Hepatocyte (in vitro differentiated cells): ENCODE data around the gene LGALS3BP. TPM values are rescaled to one million over a fixed set of nuclear protein-coding genes. Genes with fewer than 3 reads are reported as not detected.

ENCODE experiments used
- DNase-seq: peaks from one replicate; pipeline ENCODE4 v3.0.0-alpha.2; 2016; ENCODE audit warnings: low spot score
- H2AFZ ChIP-seq: fragments of 200-600 bp; sonication (generic); 2 replicates; pipeline ENCODE4 v1.6.0; 2016; ENCODE audit warnings: antibody characterized with exemption, mild to moderate bottlenecking
- H3K27ac ChIP-seq: fragments of 200-600 bp; sonication (generic); 2 replicates; pipeline ENCODE4 v1.5.1; 2016; ENCODE audit warnings: mild to moderate bottlenecking
- H3K27me3 ChIP-seq: fragments of 200-600 bp; sonication (generic); 2 replicates; pipeline ENCODE4 v1.6.1; 2016
- H3K36me3 ChIP-seq: fragments of 200-600 bp; sonication (generic); replicated peaks from 2 replicates; pipeline ENCODE4 v1.5.1; 2016; ENCODE audit warnings: low read depth; ENCODE audit not compliant: insufficient read depth
- H3K4me1 ChIP-seq: fragments of 200-600 bp; sonication (generic); 2 replicates; pipeline ENCODE4 v1.5.1; 2016; ENCODE audit warnings: mild to moderate bottlenecking, moderate library complexity; ENCODE audit not compliant: insufficient read depth
- H3K4me2 ChIP-seq: fragments of 200-600 bp; sonication (generic); 2 replicates; pipeline ENCODE4 v1.6.0; 2016
- H3K4me3 ChIP-seq: fragments of 200-600 bp; sonication (generic); 2 replicates; pipeline ENCODE4 v1.5.1; 2016; ENCODE audit warnings: mild to moderate bottlenecking
- H3K79me2 ChIP-seq: fragments of 200-600 bp; sonication (generic); 2 replicates; pipeline ENCODE4 v1.6.0; 2017; ENCODE audit warnings: mild to moderate bottlenecking
- H3K9me2 ChIP-seq: fragments of 200-600 bp; sonication (generic); replicated peaks from 2 replicates; pipeline ENCODE4 v1.6.0; 2017; ENCODE audit warnings: mild to moderate bottlenecking; ENCODE audit not compliant: insufficient read depth
- H3K9me3 ChIP-seq: fragments of 200-600 bp; sonication (generic); 2 replicates; pipeline ENCODE4 v1.5.1; 2016; ENCODE audit warnings: low read depth, mild to moderate bottlenecking
- H4K20me1 ChIP-seq: fragments of 200-600 bp; sonication (generic); 2 replicates; pipeline ENCODE4 v1.6.0; 2016; ENCODE audit warnings: mild to moderate bottlenecking; ENCODE audit not compliant: insufficient read depth, poor library complexity, severe bottlenecking
- CTCF ChIP-seq: fragments of 200-600 bp; sonication (generic); IDR thresholded peaks from 2 replicates; pipeline ENCODE4 v1.5.1; 2016; ENCODE audit warnings: antibody characterized with exemption, mild to moderate bottlenecking; ENCODE audit not compliant: poor library complexity
- EZH2 ChIP-seq: fragments of 200-600 bp; sonication (generic); IDR thresholded peaks from 2 replicates; pipeline ENCODE4 v1.6.1; 2016; ENCODE audit warnings: antibody characterized with exemption, mild to moderate bottlenecking, borderline replicate concordance
- EZH2phosphoT487 ChIP-seq: fragments of 200-600 bp; sonication (generic); IDR thresholded peaks from one replicate; pipeline ENCODE4 v1.6.1; 2018; ENCODE audit warnings: antibody characterized with exemption, mild to moderate bottlenecking, low read depth, moderate library complexity; ENCODE audit not compliant: unreplicated experiment, severe bottlenecking
- WGBS: methylation state at CpG from one replicate; pipeline ENCODE4 v1.1.6; 2016; ENCODE audit warnings: low lambda C conversion rate; ENCODE audit errors: missing lambda C conversion rate; 5-methylcytosine and 5-hydroxymethylcytosine counted together
- polyA plus RNA-seq: library from polyadenylated mRNA; unstranded; fragments of >200 nt; fragmentation: Nextera tagmentation; extraction: Ambion mirVana; gene quantifications from 2 replicates; pipeline ENCODE4 v1.2.1, GENCODE V29; 2016
- total RNA-seq: library from RNA; depleted of rRNA; stranded (reverse); fragments of >200 nt; gene quantifications from 2 replicates; pipeline ENCODE4 v1.2.3, GENCODE V29; 2014

LGALS3BP gene
- total and polyA plus RNA-seq, 2 experiments from 2014 or later = 305 to 787 TPM

- Histone ChIP-seq H3K9me2 (no peaks in the 10 kb centered on the region), H3K27me3 (no peaks in the 10 kb centered on the region), H3K9me3 (no peaks in the 10 kb centered on the region), H3K27ac (peak overlapping the region; percentile 88), H3K4me1 (peaks cover 23% of the 10 kb centered on the region), H3K4me2 (no peak overlapping the region), H3K36me3 (no peaks in the 10 kb centered on the region), H3K79me2 (no peaks in the 10 kb centered on the region), H2AFZ (no peak overlapping the region), H3K4me3 (no peak overlapping the region), H4K20me1 (no peaks in the 10 kb centered on the region)
- no peak for TF ChIP-seq EZH2
- TF ChIP-seq CTCF = no peak
- no peak for TF ChIP-seq EZH2phosphoT487
- DNase-seq = peak; percentile 82
- WGBS = 65% methylated on average over 19 of the region's 19 CpGs
Observed at GRCh38 chr17:78962345-78962983, 17.3 kb downstream of the LGALS3BP start.

- TF ChIP-seq CTCF = no peak
- no peak for TF ChIP-seq EZH2
- no peak for TF ChIP-seq EZH2phosphoT487
- H4K20me1 ChIP-seq = no peaks in the 10 kb centered on the region
- no peak for DNase-seq
- 95% methylated on average over 4 of the region's 4 CpGs for WGBS
- H3K9me2 ChIP-seq = no peaks in the 10 kb centered on the region
- no peak overlapping the region for H3K4me3 ChIP-seq
- peak overlapping the region; percentile 88 for H3K27ac ChIP-seq
- no peaks in the 10 kb centered on the region for H3K36me3 ChIP-seq
- H3K9me3 ChIP-seq = no peaks in the 10 kb centered on the region
- H3K79me2 ChIP-seq = no peaks in the 10 kb centered on the region
- H3K4me2 ChIP-seq = no peak overlapping the region
- peaks cover 23% of the 10 kb centered on the region for H3K4me1 ChIP-seq
- H2AFZ ChIP-seq = no peak overlapping the region
- H3K27me3 ChIP-seq = no peaks in the 10 kb centered on the region
Observed at GRCh38 chr17:78961571-78961970, 18.2 kb downstream of the LGALS3BP start.

GRCh38 chr17:78960928-78961327 is 18.8 kb downstream of the LGALS3BP start:
- H4K20me1 ChIP-seq = no peaks in the 10 kb centered on the region
- WGBS = 60% methylated on average over 5 of the region's 5 CpGs
- H3K4me3 ChIP-seq = no peak overlapping the region
- peak overlapping the region; percentile 88 for H3K27ac ChIP-seq
- TF ChIP-seq EZH2phosphoT487 (no peak), EZH2 (no peak), CTCF (no peak)
- no peaks in the 10 kb centered on the region for H3K27me3 ChIP-seq
- no peak for DNase-seq
- H3K4me1 ChIP-seq = peaks cover 23% of the 10 kb centered on the region
- no peak overlapping the region for H2AFZ ChIP-seq
- H3K79me2 ChIP-seq = no peaks in the 10 kb centered on the region
- H3K9me3 ChIP-seq = no peaks in the 10 kb centered on the region
- H3K4me2 ChIP-seq = no peak overlapping the region
- H3K9me2 ChIP-seq = no peaks in the 10 kb centered on the region
- no peaks in the 10 kb centered on the region for H3K36me3 ChIP-seq

GRCh38 chr17:78959803-78960202 is 19.9 kb downstream of the LGALS3BP start:
- Histone ChIP-seq H3K4me2 (no peak overlapping the region), H3K4me3 (no peak overlapping the region), H3K27me3 (no peaks in the 10 kb centered on the region), H3K27ac (no peak overlapping the region), H3K9me2 (no peaks in the 10 kb centered on the region), H2AFZ (no peak overlapping the region), H3K79me2 (no peaks in the 10 kb centered on the region), H3K4me1 (peaks cover 23% of the 10 kb centered on the region), H3K9me3 (no peaks in the 10 kb centered on the region), H4K20me1 (no peaks in the 10 kb centered on the region), H3K36me3 (no peaks in the 10 kb centered on the region)
- no peak for DNase-seq
- WGBS = 97% methylated on average over 12 of the region's 12 CpGs
- TF ChIP-seq EZH2phosphoT487 (no peak), EZH2 (no peak), CTCF (no peak)
